ENCODE results near the gene PCDHGA1.

DNA sequence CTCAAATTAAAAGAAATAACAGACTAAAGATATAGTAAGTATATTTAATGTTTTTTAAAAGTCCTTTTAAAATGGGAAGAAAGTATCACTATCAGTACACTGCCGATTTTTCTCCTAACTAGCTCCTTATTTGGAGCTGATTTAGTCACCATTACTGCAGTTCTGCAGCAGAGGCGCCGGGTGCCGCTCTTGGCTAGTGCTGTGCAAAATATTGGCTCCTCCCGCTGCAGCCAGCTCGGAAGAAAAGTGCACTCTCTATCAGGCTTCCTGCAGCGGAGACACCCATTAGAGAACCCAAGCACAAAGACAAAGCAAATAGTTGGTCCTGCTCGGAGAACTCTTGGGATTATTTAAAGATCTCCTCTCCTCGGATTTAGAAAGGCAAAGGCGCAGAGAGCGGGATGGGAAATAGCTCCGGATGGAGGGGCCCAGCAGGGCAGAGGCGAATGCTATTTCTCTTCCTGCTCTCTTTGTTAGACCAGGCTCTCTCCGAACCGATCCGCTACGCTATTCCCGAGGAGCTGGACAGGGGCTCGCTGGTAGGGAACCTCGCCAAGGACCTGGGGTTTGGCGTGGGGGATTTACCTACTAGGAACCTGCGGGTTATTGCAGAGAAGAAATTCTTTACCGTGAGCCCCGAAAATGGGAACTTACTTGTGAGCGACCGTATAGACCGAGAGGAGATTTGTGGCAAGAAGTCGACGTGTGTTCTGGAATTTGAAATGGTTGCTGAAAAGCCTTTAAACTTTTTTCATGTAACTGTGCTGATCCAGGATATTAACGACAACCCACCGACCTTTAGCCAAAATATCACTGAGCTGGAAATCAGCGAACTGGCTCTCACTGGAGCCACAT lies 39.9 kb downstream of the PCDHGA1 start, which contains the start of gene PCDHGB3:
- TF ChIP-seq CTCF (conservative IDR thresholded peaks at IDR 0.05; ENCODE audit: low read depth, low read length) (no peak), EZH2phosphoT487 (IDR thresholded peaks at IDR 0.05; ENCODE audit: borderline replicate concordance, low read length) (no peak), EZH2 (IDR thresholded peaks at IDR 0.05; ENCODE audit: low read length, unreplicated experiment) (no peak)
